HG03196 (cell line): Measurements from ENCODE around the gene NANOS3.

ENCODE experiments used
- ATAC-seq: cut with Tn5 transposase; IDR thresholded peaks from one replicate; pipeline ENCODE4 v1.9.1; 2021; ENCODE audit not compliant: unreplicated experiment

The NANOS3 gene

DNA sequence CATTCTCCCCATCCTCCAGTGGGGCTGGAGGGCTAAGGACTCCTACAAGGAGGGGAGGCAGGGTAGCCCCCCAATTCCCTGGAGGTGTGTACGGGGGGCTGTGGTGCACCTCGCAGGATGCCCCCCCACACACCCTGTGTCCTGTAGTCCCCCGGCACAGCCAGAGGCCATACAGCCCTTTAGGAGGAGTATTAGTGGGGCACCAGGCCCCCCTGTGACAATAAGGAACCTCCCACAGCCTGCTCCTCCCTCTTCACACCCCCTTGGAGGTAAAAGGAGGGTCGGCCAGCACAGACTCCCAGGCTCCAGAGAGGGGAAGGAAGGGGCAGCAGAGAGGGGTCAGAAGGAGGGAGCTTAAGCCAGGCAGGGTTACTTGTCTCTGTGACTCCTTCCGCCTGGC, at the start of gene NANOS3:
Gene NANOS3, plus strand, starts transcription at position 301 of the 400 bp plus-strand sequence. CDS start 115 bp downstream, outside the sequence.
- ATAC-seq, result no peak

DNA sequence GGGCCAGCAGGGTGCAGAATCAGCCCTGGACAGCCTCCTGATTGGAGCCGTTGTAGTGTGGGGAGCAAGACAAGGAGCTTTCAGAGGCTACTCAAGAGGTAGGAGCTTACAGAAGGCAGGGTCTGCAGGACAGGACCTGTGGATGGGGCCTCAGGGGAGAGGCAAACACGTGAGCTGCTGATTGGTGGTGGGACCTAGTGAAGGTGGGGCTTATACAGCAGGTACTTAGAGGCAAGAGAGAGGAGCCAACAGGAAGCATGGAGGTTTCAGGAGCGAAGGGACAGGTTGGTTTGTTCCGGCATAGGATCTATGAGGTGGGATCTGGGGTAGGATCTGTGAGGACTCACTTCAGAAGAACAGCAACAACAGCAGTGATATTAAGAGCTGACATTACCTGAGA, 49.3 kb upstream of the NANOS3 start:
- ATAC-seq, result no peak

DNA sequence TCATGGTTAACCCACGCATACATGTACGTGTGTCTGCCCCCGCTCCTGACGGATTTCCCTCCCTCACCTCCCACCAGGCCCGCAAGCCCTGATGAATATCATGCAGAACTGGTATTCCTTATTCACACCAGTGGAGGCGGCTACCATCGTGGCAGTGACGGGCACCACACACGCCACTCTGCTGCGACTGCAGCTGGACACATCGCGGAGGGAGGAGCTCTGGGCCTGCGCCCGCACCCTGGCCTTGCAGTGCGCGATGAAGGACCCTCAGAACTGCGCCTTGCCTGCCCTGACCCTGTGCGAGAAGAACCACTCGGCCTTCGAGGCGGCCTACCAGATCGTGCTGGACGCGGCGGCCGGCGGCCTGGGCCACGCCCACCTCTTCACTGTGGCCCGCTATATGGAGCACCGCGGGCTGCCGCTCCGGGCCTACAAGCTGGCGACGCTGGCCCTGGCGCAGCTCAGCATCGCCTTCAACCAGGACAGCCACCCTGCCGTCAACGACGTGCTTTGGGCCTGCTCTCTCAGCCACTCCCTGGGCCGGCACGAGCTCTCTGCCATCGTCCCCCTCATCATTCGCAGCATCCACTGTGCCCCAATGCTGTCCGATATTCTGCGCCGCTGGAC, 46.7 kb upstream of the NANOS3 start:
- no peak for ATAC-seq

DNA sequence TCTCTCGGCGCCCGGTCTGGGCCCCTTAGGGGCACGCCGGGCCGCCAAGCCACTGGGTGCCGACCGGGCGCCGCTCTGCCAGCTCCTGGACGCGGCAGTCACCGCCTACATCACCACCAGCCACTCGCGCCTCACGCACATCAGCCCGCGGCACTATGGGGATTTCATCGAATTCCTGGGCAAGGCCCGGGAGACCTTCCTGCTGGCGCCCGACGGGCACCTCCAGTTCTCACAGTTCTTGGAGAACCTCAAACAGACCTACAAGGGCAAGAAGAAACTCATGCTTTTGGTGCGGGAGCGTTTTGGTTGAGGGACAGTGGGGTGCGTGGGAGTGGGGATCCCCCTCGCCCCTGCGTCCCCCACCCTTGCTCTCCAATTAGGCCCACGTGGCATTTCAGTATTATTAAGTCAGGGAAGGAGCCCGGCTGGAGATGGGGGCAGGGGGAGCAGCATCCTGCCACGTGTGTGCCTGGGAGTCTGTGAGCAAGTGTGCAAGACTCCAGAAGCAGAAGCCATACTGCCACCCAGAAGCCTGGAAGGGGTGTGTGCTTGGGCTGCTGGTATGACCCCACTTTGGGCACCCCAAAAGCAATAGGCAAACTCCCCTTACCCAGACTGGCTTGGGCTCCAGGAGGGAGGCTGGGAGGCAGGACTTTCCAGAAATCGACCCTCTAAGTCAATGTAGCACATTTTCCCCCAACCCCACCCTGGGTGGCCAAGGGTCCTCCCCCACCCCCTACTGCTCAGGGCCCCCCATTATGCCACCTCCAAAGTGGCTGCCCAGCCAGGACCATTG, 46.0 kb upstream of the NANOS3 start:
- ATAC-seq, result no peak

DNA sequence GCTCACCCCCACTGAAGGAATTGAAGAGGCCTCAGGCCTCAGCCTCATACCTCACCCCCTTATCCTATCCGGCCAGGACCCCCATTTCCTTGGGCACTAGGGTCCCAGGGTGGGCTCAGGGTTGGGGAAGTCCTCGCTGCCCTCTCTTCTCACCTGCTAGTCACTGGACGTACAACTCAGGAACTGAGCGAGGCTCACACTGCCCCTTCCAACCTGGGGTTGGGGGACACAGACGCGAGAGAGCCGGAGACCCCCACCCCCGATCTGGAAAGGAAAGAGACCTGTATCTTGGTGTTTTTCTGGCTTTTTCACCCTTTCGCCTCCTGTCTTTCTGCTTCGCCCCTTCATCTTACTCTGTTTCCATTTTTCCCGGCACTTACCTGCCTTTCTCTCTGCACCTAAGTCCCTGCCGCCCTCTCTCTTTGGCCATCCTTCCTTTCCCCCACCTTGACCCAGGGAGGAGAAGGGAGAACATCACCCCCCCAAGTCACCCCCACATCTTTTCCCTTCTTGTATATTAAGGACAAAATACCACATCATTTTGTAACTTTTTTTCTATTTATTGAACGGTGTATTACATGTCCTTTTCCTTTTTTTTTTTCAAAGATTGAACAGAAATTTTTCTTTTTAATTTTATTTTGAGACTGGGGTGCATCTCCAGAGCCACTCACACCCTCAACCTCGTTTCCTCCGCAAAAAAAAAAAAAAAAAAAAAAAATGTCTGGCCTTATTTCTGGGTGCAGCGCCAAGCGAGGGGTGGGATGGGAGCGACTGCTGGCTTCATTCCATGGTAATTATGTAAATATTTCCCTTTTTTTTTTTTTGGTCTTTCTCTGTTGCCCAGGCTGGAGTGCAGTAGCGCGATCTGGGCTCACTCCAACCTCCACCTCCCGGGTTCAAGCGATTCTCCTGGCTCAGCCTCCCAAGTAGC, 45.1 kb upstream of the NANOS3 start:
- ATAC-seq, result no peak

DNA sequence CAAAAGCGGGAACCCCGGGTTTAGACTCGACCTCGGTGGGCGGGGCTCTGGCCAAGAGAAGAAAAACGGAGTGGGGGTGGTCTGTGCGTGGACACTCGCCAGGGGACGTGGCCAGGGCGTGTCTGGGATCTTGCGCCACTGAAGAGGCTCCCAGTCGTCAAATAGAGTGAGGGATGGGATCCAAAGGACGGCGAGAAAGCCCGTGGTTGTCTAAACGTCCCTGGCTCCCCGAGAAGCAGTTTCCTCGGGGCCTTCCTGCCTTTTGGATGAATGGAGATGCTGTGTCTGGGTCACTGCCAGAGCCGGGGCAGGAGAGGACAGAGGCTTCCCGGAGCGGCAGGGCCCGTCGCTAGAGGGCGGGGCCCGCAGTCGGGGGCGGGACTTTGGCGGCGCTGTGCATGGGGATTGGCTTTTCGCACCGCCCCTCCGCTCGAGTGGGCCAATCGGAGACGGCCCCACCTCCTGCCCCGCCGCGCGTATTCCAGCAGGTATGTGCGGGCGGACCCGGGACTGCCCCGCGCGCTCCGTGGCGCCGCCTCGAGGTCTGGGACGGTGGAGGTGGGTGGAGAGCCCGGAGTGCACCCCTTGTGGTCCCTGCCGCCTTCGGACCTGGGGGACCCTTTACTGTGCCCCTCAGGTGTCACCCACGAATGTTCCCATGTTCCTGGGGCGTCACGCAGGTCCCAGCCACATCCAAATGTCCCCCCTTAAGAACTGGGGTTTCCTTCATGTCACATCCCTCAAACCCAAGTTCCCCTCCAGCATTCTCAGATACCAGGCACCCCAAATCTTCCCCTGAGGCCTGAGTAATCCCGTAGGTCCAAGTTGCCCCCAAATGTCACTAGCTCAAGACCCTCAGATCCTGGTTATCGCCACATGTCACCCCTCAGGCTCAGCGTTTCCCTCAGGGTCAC, 43.3 kb upstream of the NANOS3 start:
- ATAC-seq, result no peak

DNA sequence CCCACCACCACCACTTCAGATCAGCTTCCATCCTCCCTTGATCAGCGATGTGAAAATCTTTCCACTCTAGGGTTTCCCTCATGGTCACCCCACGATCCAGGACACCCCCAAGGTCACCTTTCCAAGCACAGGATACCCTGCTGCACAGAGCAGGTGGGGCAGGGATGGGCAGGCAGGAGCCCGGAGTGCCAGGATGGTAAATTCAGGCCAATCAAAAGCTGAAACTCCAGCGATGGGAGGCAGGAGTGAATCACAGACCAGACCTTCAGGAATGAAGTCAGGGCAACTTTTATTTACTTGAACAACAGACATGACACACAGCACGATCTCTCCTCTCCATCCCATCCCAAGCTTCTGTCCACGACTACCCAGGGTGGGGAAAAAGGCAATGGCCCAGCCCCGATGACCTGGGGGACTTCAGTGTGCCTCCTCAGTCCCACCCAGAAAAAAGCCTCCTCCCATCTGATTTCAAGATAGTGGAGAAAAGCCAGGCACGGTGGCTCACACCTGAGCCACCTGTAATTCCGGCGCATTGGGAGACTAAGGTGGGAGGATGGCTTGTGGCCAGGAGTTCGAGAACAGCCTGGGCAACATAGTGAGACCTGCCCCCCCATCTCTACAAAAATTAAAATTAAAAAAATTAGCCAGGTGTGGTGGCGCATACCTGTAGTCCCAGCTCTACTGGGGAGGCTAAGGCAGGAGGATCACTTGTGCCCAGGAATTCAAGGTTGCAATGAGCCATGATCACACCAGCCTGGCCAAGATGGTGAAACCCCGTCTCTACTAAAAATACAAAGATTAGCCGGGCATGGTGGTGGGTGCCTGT, 42.5 kb upstream of the NANOS3 start:
- no peak for ATAC-seq

DNA sequence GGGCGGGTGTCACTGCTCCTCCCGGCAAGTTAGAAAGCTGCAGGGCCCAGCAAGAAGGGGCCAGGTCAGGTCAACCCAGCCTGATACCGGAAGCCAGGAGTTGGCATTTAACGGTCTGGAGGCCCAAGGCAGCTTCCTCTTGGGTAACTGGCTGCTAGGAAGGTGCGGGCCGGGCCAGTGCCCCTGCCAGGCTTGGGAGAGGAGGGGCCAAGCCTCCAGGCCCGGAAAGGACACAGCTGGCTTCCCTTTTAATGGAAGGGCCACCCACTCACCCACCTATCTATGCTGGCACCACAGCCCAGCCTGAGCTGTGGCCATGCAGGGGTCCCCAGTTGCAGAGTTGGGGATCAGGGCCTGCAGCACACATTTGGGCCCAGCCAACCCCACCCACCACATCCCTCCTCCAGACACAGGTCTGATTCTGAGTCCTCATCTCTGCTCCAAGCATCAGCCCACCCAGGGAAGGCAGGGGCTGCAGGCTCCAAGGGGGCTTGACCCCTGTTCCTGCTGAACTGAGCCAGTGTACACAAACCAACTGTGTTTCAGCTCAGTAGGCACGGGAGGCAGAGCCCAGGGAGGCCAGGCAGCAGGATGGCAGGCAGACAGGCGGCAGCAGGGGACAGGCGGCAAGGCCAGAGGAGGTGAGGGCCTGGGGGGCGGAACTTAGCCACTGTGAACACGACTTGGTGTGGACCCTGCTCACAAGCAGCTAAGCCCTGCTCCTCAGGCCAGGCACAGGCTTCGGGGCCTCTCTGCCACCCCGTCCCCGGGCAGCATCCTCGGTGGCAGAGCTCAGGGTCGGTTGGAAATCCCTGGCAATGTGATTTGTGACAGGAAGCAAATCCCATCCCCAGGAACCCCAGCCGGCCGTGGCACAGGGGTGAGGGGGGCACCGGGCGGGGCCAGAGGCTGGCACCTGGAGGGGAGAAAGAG, 40.9 kb upstream of the NANOS3 start:
- no peak for ATAC-seq

DNA sequence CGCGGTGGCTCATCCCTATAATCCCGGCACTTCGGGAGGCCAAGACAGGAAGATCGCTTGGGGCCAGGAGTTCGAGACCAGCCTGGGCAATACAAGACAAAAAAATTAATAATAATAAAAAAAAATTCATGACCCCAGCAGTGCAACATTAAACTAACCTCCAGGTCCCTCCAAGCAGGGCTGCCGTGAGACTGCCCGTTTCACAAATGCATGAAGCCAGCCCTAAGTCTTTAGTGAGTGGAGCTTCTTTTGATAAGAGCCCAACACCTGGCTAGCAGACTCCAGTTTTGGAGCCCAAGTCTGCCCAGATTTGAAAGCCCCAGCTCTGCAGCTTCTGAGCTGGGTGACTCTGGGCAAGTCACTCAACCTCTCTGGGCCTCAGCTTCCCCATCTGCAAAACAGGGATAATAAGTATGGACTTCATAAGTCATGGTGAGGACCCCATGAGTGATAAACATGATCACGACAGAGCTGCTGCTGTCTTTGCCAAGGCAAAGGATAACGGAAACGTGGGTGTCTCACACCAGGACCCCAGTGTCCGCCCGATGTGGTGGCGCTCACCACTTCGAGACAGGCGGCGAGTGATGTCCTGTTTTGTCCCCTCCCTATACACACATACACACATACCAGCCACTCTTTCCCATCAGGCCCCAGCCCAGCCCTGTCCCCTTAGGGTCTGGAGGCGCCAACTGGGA, 38.4 kb upstream of the NANOS3 start:
- ATAC-seq, result no peak

DNA sequence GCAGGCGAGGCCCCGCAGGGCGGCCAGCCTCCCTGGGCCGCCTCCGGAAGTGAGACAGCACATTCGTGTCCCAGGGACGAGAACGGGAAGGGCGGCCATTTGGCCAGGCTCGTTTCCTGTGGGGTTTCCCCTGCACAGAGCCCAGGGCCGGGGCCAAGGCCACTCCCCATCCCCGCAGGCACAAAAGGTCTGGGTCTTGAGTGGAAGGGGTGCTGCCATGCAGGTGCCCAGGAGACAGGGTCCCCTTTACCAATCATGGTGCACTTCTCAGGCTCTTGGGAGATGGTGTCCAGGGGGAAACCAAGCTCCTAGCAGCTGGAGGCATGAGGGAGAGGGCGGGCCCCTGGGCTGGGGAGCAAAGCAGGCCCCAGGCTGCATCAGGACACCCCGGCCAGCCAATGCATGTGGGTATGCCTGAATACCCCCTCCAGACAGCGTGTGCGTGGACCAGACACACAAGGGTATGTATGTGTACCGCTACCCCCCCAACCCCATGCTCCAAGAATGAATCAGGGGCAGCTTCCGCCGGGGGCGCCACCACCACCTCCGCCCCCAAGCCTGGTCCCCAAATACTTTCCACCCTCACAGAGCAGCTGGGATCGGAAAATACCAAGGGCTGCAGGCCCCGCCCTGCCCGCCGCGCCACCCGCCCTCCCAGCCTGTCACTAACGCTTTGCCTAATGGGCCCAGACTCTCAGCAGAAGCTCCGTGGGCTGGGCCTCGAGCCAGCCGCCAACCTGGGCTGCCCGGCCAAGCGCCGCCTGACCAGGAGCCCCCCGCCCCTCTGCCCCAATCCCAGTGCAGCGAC, 37.6 kb upstream of the NANOS3 start:
- peak; percentile 30 for ATAC-seq

DNA sequence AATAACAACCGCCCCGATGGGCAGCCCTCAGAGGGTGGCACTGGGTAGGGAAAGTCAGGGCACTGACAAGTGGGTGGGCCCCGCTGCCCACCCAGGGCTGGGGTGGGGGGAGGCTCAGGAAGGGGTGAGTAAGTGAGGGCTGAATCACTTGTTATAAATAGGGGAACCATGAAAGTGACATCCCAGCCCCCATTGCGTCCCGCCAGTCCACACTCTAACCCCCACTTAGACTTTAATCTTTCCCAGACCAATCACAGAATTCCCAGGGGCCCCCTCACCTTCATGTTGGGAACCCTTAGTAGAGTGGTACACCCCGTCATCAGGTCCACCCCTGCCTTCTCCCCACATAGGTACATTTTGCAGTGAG, 37.0 kb upstream of the NANOS3 start:
- no peak for ATAC-seq

DNA sequence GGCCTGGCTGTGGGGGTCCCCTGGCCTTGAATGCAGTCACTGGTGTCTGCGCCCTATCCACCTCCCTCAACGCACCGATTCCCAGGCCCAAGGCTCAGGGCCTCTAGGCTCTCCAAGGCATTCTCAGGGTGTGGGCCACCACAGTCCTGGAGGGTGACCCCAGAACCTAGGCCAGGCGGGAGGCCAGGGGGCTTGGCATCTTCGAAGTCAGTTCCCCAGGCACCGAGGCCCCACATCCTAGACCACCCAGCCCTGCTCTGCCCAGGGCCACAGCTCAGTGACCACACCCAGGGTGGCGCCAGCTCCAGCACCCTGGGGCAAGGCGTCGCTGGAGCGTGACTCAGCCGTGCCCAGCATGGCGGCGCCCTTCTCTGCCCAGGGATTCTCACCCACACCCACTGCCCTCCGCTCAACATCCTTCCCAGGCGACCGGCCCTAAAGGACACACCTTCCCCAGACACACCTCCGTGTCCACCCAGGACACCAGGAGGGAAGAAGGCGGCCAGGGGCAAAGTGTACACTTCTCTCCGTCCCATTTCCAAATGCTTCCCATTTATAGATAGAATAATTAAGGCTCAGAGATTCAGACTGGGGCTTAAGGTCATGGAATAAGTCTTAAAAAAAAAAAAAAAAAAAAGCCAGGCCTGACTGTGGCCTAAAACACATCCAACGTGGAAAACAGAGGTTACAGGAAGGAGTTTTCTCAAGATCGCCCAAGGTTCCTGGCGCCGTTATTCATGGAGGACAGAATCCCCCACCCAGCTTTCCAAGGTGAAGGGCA, 36.4 kb upstream of the NANOS3 start:
- no peak for ATAC-seq

DNA sequence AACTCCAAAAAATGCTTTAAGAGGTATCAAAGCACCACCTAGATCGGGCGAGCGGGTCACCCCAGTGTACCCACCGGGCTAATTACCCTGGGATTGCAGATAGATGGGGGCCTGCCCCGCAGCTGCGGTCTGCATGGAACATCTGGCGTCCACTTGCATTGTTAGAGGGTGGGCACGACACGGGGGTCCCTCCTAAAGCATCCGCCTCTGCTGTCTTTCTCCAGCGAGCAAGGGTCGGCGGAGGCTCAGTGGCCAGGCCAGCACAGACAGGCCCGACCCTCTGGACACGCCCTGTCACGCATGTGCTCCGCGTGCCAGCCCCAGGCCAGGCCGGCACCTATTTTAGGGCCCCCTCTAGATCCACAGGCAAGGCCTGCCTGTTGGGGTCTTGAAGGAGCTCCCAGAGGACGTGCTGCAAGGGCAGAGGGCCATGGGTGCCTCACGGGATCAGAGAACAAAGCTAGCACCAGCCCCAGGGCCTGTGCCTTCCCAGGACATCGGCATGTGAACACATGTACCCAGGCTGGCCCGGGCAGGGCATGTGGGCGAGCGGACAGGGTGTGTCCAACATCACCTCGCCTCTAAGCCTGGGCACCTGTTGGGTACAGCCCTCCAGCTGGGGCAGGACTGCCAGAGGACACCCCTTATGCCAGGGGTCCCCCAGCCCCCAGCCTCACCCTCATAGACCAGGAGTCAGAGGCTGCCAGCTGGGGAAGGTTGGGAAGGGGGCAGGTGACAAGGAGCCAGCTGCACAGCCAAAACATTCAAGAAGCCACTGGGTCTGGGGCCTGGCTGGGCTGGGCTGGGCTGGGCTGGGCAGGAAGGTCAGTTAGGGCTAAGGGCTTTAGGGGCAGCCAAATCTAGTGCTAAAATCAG, 35.6 kb upstream of the NANOS3 start:
- ATAC-seq, result no peak

DNA sequence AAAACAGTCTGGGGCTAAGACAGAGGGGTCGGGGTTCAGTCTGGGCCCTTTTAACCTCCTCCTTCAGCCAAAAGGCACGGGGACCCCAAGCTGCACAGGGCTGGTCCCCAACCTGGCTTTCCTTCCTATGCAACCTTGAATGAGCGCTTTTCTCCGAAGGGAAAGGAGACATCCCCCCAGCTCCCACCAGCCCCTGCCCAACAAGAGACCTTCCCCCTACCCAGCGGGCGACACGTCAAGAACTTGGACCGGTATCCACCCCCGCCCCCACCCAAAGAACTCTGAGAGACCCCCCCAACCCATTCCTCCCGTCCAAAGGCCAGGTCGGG, 35.0 kb upstream of the NANOS3 start:
- no peak for ATAC-seq

DNA sequence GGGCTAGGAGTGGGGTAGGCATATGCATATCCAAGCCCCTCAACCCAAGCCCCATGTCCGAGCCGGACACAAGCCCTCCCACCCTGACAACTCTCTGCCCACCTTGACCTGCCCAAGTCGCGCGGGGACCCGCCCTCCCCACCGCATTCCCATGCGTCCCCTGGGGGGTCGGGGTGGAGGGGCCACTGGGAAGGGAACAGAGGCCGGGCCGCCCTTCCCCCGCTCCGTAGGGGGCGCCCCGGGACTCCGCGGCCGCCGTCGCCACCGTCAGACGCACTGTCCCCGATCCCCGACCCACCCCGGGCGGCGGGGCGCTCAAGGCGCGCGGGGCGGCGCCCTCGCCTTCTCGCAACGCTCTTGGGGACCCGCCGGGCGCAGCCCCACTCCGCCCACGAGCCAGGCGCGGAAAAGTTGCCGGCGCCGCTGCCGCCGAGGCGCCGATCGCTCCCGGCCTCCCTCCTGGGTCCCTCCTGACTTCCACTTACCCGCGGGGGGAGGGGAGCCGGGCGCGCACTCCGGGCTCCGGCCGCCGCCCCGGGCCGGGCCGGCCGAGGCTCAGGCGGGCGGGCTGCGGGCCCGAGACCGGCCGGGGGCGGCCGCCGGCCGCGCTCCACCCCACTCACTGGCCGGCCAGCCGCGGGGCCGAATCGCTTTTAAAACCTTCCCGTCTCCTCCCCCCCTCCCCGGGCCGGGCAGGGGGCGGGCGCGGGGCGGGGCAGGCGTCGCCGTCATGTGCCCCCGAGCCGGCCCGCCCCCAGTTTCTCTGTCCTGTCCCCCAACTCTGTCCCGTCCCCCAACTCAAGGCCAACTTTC, 34.4 kb upstream of the NANOS3 start:
- no peak for ATAC-seq
